Mammary microvascular endothelial cell (primary cell): ENCODE measurements around the gene ZNF513. TPM values are rescaled to one million over a fixed set of nuclear protein-coding genes. Genes with fewer than 3 reads are reported as not detected.

ENCODE experiments used
- total RNA-seq: library from RNA; depleted of rRNA; stranded (reverse); fragments of >200 nt; gene quantifications from 2 replicates; pipeline ENCODE4 v1.2.3, GENCODE V29; 2015

The ZNF513 gene, protein sequence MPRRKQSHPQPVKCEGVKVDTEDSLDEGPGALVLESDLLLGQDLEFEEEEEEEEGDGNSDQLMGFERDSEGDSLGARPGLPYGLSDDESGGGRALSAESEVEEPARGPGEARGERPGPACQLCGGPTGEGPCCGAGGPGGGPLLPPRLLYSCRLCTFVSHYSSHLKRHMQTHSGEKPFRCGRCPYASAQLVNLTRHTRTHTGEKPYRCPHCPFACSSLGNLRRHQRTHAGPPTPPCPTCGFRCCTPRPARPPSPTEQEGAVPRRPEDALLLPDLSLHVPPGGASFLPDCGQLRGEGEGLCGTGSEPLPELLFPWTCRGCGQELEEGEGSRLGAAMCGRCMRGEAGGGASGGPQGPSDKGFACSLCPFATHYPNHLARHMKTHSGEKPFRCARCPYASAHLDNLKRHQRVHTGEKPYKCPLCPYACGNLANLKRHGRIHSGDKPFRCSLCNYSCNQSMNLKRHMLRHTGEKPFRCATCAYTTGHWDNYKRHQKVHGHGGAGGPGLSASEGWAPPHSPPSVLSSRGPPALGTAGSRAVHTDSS
- total RNA-seq, result 6.8 and 8.6 TPM in 2 replicates

GRCh38 chr2:27380626-27381545 lies at the start of gene ZNF513:
Gene ZNF513, minus strand, starts transcription at chr2:27380734. Its CDS starts 208 bp downstream, at chr2:27380526.

DNA sequence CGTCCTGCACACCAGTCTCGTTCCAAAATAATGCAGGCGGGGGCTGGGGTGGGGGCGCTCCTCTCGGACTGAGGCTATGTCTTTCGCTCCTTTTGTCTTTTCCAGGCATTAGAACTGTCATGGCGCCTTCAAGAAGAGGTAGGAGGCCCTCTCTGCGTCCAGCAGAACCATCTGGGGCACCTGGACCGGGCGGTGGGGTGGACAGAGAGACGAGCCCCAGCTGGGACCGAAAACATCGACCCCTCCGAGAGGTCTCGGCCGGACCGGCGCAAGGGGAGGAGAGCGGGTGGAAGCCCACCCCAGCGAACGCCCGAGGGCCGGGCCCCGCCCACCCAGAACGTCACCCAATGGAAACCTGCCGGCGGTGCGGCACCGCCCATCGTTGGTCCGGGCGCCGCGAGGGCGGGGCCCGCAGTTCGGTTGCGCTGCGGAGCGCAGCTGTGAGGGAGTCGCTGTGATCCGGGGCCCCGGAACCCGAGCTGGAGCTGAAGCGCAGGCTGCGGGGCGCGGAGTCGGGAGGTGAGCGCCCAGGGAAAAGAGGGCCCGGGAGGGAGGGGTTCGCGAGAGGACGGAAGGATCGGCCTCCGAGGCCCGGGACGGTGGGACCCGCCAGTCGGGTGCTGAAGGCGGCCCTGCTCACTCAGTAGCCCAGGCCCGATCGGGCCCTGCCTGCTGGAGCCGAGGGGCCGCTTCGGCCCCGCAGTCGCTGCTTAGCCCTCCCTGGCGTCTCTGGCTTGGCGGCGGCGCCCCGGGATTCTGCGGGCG lies 47.9 kb upstream of the ZNF513 start, which contains the start of gene NRBP1:
NRBP1 (plus strand) TSS at position 419 of the 765 bp plus-strand sequence. CDS start 4,643 bp downstream, outside the sequence.

DNA sequence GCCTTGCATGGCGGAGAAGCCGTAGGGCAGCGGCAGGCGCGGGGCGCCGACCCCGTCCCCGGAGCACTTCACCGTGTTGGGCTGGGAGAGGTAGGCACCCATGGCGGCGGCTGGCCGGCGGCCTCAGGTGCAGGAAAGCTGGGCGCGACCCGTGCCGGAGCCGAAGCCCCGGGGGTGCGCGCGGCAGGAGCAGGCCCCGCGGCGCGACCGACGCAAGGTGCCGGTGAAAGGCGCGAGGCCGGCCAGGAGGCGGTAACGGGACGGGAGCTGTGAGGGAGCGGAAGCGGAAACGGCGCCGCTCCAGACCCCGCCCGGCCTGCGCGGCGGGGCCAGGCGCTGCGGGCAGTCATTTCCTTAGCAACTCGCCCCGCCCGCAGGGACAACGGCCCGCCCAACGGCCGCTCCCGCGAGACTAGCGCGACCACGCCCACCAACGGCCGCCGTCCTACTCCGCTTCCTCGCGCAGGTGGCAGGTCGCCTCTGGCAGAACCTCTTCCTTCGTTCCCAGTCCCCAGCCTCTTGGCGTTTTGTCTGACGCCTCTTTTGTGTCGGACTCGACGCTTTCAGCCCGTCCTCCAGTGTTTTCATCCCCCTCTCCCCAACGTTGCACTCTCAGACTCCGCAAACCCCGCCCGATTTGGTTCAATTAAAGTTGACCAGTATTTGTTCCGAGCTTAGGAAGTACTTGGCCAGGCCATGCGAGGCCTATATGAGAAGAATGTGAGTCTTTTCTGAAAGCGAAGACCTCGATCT lies 29.0 kb upstream of the ZNF513 start, which contains the start of gene PPM1G:
PPM1G (minus strand) TSS at position 271 of the 753 bp plus-strand sequence; CDS start at position 102, 169 bp downstream.

GRCh38 chr2:27370026-27370815 lies 10.3 kb downstream of the ZNF513 start, which contains the start of the genes EIF2B4 and SNX17:
Gene EIF2B4, minus strand, starts transcription at chr2:27370338. Its CDS starts 24 bp downstream, at chr2:27370314.
Gene SNX17, plus strand, starts transcription at chr2:27370616. Its CDS starts 128 bp downstream, at chr2:27370744.

DNA sequence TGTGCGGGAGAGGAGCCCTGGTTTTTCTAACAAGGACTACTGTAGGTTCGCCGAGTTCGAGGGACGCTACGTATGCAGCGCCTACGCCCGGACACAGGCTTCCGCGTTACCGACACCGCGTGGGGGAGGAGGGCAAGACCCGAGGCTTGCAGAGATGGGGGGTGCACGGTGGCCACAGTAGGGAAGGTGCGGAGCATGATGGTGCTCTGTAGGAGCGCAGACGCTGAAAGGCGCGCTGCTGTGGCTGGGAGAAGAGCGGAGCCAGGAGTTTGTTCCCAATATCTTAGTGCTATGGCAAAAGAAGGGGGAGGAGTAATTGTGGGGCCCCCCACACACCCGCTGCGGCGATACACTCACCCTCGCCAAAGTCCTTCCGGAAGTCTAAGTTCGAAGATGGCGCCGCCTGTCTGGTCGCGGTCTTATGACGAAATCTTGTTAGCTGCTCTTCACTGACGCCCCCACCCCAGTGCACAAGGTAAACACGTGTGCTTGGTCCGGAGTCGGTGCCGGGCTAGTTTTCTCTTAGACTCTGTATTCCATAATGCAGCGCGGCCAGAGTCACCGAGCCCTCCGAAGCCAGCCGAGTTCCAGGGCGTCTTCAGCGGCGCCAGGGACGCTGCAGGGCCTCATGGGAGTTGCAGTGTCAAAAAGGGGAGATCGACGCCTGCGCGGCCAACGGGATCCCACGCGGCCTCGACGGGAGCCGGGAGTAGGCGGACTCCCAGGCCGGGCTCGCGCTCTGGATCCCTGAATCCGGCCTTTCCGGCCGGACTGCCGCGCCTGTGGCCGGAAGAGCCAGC lies 24.0 kb downstream of the ZNF513 start, which contains the start of gene GTF3C2:
GTF3C2 (minus strand) TSS at position 383 of the 800 bp plus-strand sequence. CDS start 13,210 bp downstream, outside the sequence.

Other genes with a start within 250 kb of the ZNF513 start
- gene PREB, start 246.1 kb downstream of the ZNF513 start, total RNA-seq, result 46.3 and 47.0 TPM in 2 replicates
- gene PRR30, start 241.3 kb downstream of the ZNF513 start, total RNA-seq, result not detected in 2 replicates
- not detected in 2 replicates for gene TCF23, start 231.7 kb downstream of the ZNF513 start, total RNA-seq
- gene ATRAID, start 168.7 kb downstream of the ZNF513 start, total RNA-seq, result 131 and 156 TPM in 2 replicates
- gene SLC5A6, start 168.5 kb downstream of the ZNF513 start, total RNA-seq, result 34.3 and 65.7 TPM in 2 replicates
- gene CAD, start 163.4 kb downstream of the ZNF513 start, total RNA-seq, result 47.2 and 60.4 TPM in 2 replicates
- 2.7 and 3.4 TPM in 2 replicates for gene SLC30A3, start 117.7 kb downstream of the ZNF513 start, total RNA-seq
- gene DNAJC5G, start 105.3 kb downstream of the ZNF513 start, total RNA-seq, result not detected in 2 replicates
- 0.49 TPM in 1 of 2 replicates, not detected in the other for gene TRIM54, start 98.3 kb downstream of the ZNF513 start, total RNA-seq
- not detected in 2 replicates for gene UCN, start 72.3 kb downstream of the ZNF513 start, total RNA-seq
- 109 and 120 TPM in 2 replicates for gene MPV17, start 57.6 kb downstream of the ZNF513 start, total RNA-seq
- gene GTF3C2, start 24.0 kb downstream of the ZNF513 start, total RNA-seq, result 37.4 and 41.5 TPM in 2 replicates
- 37.8 and 41.3 TPM in 2 replicates for gene EIF2B4, start 10.4 kb downstream of the ZNF513 start, total RNA-seq
- 128 and 138 TPM in 2 replicates for gene SNX17, start 10.1 kb downstream of the ZNF513 start, total RNA-seq
- 121 and 134 TPM in 2 replicates for gene PPM1G, start 28.9 kb upstream of the ZNF513 start, total RNA-seq
- 105 and 115 TPM in 2 replicates for gene NRBP1, start 47.9 kb upstream of the ZNF513 start, total RNA-seq
- not detected in 2 replicates for gene KRTCAP3, start 61.6 kb upstream of the ZNF513 start, total RNA-seq
- 17.4 and 17.9 TPM in 2 replicates for gene IFT172, start 109.0 kb upstream of the ZNF513 start, total RNA-seq
- gene FNDC4, start 114.5 kb upstream of the ZNF513 start, total RNA-seq, result 15.9 and 20.3 TPM in 2 replicates
- gene GCKR, start 116.1 kb upstream of the ZNF513 start, total RNA-seq, result 0.34 and 3.7 TPM in 2 replicates
- gene ZNF512, start 202.3 kb upstream of the ZNF513 start, total RNA-seq, result 23.4 and 29.4 TPM in 2 replicates
- 0.87 and 1.8 TPM in 2 replicates for gene CCDC121, start 248.3 kb upstream of the ZNF513 start, total RNA-seq
- 37.6 and 42.6 TPM in 2 replicates for gene GPN1, start 248.3 kb upstream of the ZNF513 start, total RNA-seq